ENCODE measurements around the gene PAPLN.

PAPLN gene

GRCh38 chr14:73231981-73232851 is 5.1 kb upstream of the PAPLN start:
- H3K4me3 ChIP-seq (ENCODE audit: low read depth, low read length), result no peak overlapping the region
- 0 out of 2 replicates have a peak, but pooled peaks have one; percentile 24 for TF ChIP-seq CTCF (IDR thresholded peaks at IDR 0.05; ENCODE audit: low read depth, low read length)

GRCh38 chr14:73232984-73233383 is 4.3 kb upstream of the PAPLN start:
- no peak overlapping the region for H3K4me3 ChIP-seq (ENCODE audit: low read depth, low read length)
- no peak for TF ChIP-seq CTCF (IDR thresholded peaks at IDR 0.05; ENCODE audit: low read depth, low read length)

- TF ChIP-seq CTCF (IDR thresholded peaks at IDR 0.05; ENCODE audit: low read depth, low read length), result no peak
- no peak overlapping the region for H3K4me3 ChIP-seq (ENCODE audit: low read depth, low read length)
Measured at GRCh38 chr14:73233564-73233963, 3.7 kb upstream of the PAPLN start.

- no peak for TF ChIP-seq CTCF (IDR thresholded peaks at IDR 0.05; ENCODE audit: low read depth, low read length)
- no peak overlapping the region for H3K4me3 ChIP-seq (ENCODE audit: low read depth, low read length)
Measured at GRCh38 chr14:73234029-73234428, 3.3 kb upstream of the PAPLN start.

GRCh38 chr14:73234586-73235394 is 2.5 kb upstream of the PAPLN start:
- TF ChIP-seq CTCF (IDR thresholded peaks at IDR 0.05; ENCODE audit: low read depth, low read length), result no peak
- no peak overlapping the region for H3K4me3 ChIP-seq (ENCODE audit: low read depth, low read length)

- TF ChIP-seq CTCF (IDR thresholded peaks at IDR 0.05; ENCODE audit: low read depth, low read length), result no peak
- H3K4me3 ChIP-seq (ENCODE audit: low read depth, low read length), result no peak overlapping the region
Measured at GRCh38 chr14:73235531-73236155, 1.7 kb upstream of the PAPLN start.

Data from WI38 (cell line).